A204.1 (cell line): ENCODE measurements around the gene ADAMTS16.

Source experiments
- FAIRE-seq: peaks from 2 replicates; lab custom pipeline; 2012; peaks lifted over from hg19 to GRCh38; lab: Jason Lieb, UNC

ADAMTS16 gene

GRCh38 chr5:5344606-5345005 is 204.5 kb downstream of the ADAMTS16 start:
- no peak for FAIRE-seq

GRCh38 chr5:5347442-5347841 is 207.3 kb downstream of the ADAMTS16 start:
- no peak for FAIRE-seq

- no peak for FAIRE-seq
These were observed 208.0 kb downstream of the ADAMTS16 start for GRCh38 chr5:5348135-5348534.

- no peak for FAIRE-seq
These were observed 208.4 kb downstream of the ADAMTS16 start for GRCh38 chr5:5348576-5348975.

- FAIRE-seq = no peak
These were observed 210.0 kb downstream of the ADAMTS16 start for GRCh38 chr5:5350101-5350500.

GRCh38 chr5:5351288-5351979 is 211.3 kb downstream of the ADAMTS16 start:
- no peak for FAIRE-seq

GRCh38 chr5:5352675-5353074 is 212.5 kb downstream of the ADAMTS16 start:
- no peak for FAIRE-seq

- FAIRE-seq = no peak
These were observed 213.6 kb downstream of the ADAMTS16 start for GRCh38 chr5:5353681-5354080.

GRCh38 chr5:5356765-5357164 is 216.6 kb downstream of the ADAMTS16 start:
- no peak for FAIRE-seq

GRCh38 chr5:5359618-5360017 is 219.5 kb downstream of the ADAMTS16 start:
- FAIRE-seq = no peak

- FAIRE-seq = no peak
These were observed 220.3 kb downstream of the ADAMTS16 start for GRCh38 chr5:5360363-5360940.

GRCh38 chr5:5360941-5361520 is 220.9 kb downstream of the ADAMTS16 start:
- no peak for FAIRE-seq

GRCh38 chr5:5363045-5363444 is 222.9 kb downstream of the ADAMTS16 start:
- no peak for FAIRE-seq

GRCh38 chr5:5364932-5365331 is 224.8 kb downstream of the ADAMTS16 start:
- no peak for FAIRE-seq

GRCh38 chr5:5367739-5368138 is 227.6 kb downstream of the ADAMTS16 start:
- FAIRE-seq = no peak

- FAIRE-seq = no peak
These were observed 229.0 kb downstream of the ADAMTS16 start for GRCh38 chr5:5369051-5369605.
